GM12878 (cell line): ENCODE results near the gene HIP1. TPM values are rescaled to one million over a fixed set of nuclear protein-coding genes. Genes with fewer than 3 reads are reported as not detected.
A peak's percentile ranks its signal among the peaks of the same experiment; 100 is the strongest.
"Not testable (repeated sequence)": the region's sequence is repeated elsewhere in the genome, so short reads cannot be mapped to it uniquely, and the experiment has no call there.

ENCODE experiments used
- ATAC-seq: fragments of 200-7000 bp; cut with Tn5 transposase; 3 replicates; pipeline ENCODE4 v1.9.1; 2020; ENCODE audit warnings: mild to moderate bottlenecking, moderate library complexity
- BruUV-seq: library from RNA; stranded (reverse); fragments of 400-500 nt; replicated peaks from 2 replicates; lab custom pipeline; 2021; lab: Mats Ljungman, UMichigan
- CTCF ChIA-PET: fragments of 300-600 bp; sonication (Branson Sonifier 250); formaldehyde crosslinking; extraction: SDS; loops from one replicate; lab custom pipeline; 2021; ENCODE audit warnings: inconsistent platforms; lab: Yijun Ruan, JAX
- POLR2A ChIA-PET: fragments of 350-600 bp; formaldehyde crosslinking; extraction: SDS; loops from one replicate; lab custom pipeline; 2021; ENCODE audit warnings: inconsistent platforms; lab: Charles Lee
- RAD21 ChIA-PET: fragments of 300-600 bp; sonication (Branson Sonifier 250); formaldehyde crosslinking; loops from one replicate; lab custom pipeline; 2023; ENCODE audit warnings: antibody characterized with exemption; ENCODE audit not compliant: unreplicated experiment; lab: Charles Lee
- SMC1A ChIA-PET: fragments of 300-600 bp; sonication (Branson Sonifier 250); formaldehyde crosslinking; loops from one replicate; lab custom pipeline; 2023; ENCODE audit not compliant: unreplicated experiment, uncharacterized antibody; lab: Charles Lee
- DNase-seq: peaks from one replicate; pipeline ENCODE4 v3.0.0-alpha.2; 2011; ENCODE audit warnings: low read depth, low spot score
- FAIRE-seq: peaks from 3 replicates; lab custom pipeline; 2011; peaks lifted over from hg19 to GRCh38; lab: Jason Lieb, UNC
- H2AFZ ChIP-seq: 2 replicates; pipeline ENCODE4 v1.6.0; 2011; ENCODE audit warnings: low read depth, low read length, control low read depth; ENCODE audit not compliant: control insufficient read depth
- H3K27ac ChIP-seq: 2 replicates; pipeline ENCODE4 v1.5.1; 2011; ENCODE audit warnings: control low read depth; ENCODE audit not compliant: control insufficient read depth, insufficient read depth
- H3K27me3 ChIP-seq, 2 experiments: replicated peaks in 1 of 2; 2 replicates each; pipeline versions ENCODE4 v1.6.0 to v1.6.1; 2011; ENCODE audit warnings: low read length in 1 of 2; ENCODE audit not compliant: control insufficient read depth in 2 of 2, insufficient read depth in 2 of 2
- H3K36me3 ChIP-seq, 2 experiments: 2 replicates each; pipeline ENCODE4 v1.5.1; 2011; ENCODE audit warnings: low read length in 1 of 2; ENCODE audit not compliant: control insufficient read depth in 2 of 2, insufficient read depth in 2 of 2
- H3K4me1 ChIP-seq: 2 replicates; pipeline ENCODE4 v1.6.1; 2011; ENCODE audit warnings: mild to moderate bottlenecking, low read length, moderate library complexity, mixed read lengths; ENCODE audit not compliant: control insufficient read depth, insufficient read depth
- H3K4me2 ChIP-seq: 2 replicates; pipeline ENCODE4 v1.6.0; 2011; ENCODE audit warnings: control low read depth; ENCODE audit not compliant: control insufficient read depth, insufficient read depth
- H3K4me3 ChIP-seq: fragments of 200-600 bp; sonication (generic); 2 replicates; pipeline ENCODE4 v1.5.1; 2016
- H3K79me2 ChIP-seq: 2 replicates; pipeline ENCODE4 v1.6.0; 2011; ENCODE audit warnings: low read length; ENCODE audit not compliant: control insufficient read depth, insufficient read depth
- H3K9ac ChIP-seq: 2 replicates; pipeline ENCODE4 v1.8.0; 2011; ENCODE audit warnings: low read length, control low read depth, mixed read lengths; ENCODE audit not compliant: control insufficient read depth, insufficient read depth
- H3K9me3 ChIP-seq: replicated peaks from 3 replicates; pipeline ENCODE4 v1.5.1; 2011; ENCODE audit warnings: mild to moderate bottlenecking, low read length; ENCODE audit not compliant: control insufficient read depth, insufficient read depth
- H4K20me1 ChIP-seq: 2 replicates; pipeline ENCODE4 v1.6.0; 2011; ENCODE audit not compliant: control insufficient read depth, insufficient read depth
- BCL11A ChIP-seq: IDR thresholded peaks from 2 replicates; pipeline ENCODE4 v1.6.1; 2011; ENCODE audit warnings: low read depth, low read length
- IKZF2 ChIP-seq, 2 experiments: fragments of 450-650 bp; IDR thresholded peaks; 2 replicates each; pipeline ENCODE4 v1.6.1; 2017; ENCODE audit warnings: mild to moderate bottlenecking in 2 of 2, moderate library complexity in 2 of 2
- PKNOX1 ChIP-seq: fragments of 450-650 bp; IDR thresholded peaks from 2 replicates; pipeline ENCODE4 v1.6.1; 2016; ENCODE audit warnings: mild to moderate bottlenecking
- RAD51 ChIP-seq: fragments of 450-650 bp; IDR thresholded peaks from 2 replicates; pipeline ENCODE4 v1.6.1; 2016; ENCODE audit warnings: moderate library complexity, mild to moderate bottlenecking, inconsistent platforms
- RELB ChIP-seq: fragments of 450-650 bp; IDR thresholded peaks from 2 replicates; pipeline ENCODE4 v1.6.1; 2017; ENCODE audit warnings: low read depth, mild to moderate bottlenecking, moderate library complexity
- TARDBP ChIP-seq: IDR thresholded peaks from 2 replicates; pipeline ENCODE4 v1.6.1; 2016; ENCODE audit warnings: borderline replicate concordance
- WRNIP1 ChIP-seq: IDR thresholded peaks from 2 replicates; pipeline ENCODE4 v1.6.1; 2011; ENCODE audit warnings: low read depth, low read length, improper control_type of control experiment, borderline replicate concordance
- WGBS: methylation state at CpG from one replicate; pipeline ENCODE4 v1.1.6; 2016; ENCODE audit warnings: low lambda C conversion rate; ENCODE audit not compliant: insufficient replicate concordance, insufficient coverage; ENCODE audit errors: missing lambda C conversion rate; 5-methylcytosine and 5-hydroxymethylcytosine counted together
- in situ Hi-C: fragments of 300-500 bp; cut with MboI; formaldehyde crosslinking; loops from 9 replicates; pipeline ENCODE4 v1.14.3; 2018; ENCODE audit warnings: mixed read lengths
- intact Hi-C: fragments of 100-400 bp; cut with micrococcal nuclease; formaldehyde crosslinking; loops from one replicate; pipeline ENCODE4 v1.14.2; 2022; ENCODE audit not compliant: unreplicated experiment
- polyA plus RNA-seq, 11 experiments: library from polyadenylated mRNA; depleted of rRNA in 4 of 11; unstranded in 6 of 11; stranded (reverse) in 5 of 11; fragments of >200 nt; fragmentation: Nextera tagmentation in 4 of 11; fragmentation: Illumina TruSeq in 1 of 11; extraction: Ambion mirVana in 4 of 11; extraction: Trizol in 1 of 11; gene quantifications; 1 replicate in 1 of 11; 2 replicates in 10 of 11; pipeline versions ENCODE4 v1.2.1 to v1.2.3, GENCODE V29; 2011 to 2016; ENCODE audit warnings: inconsistent platforms in 2 of 11, missing spikeins in 2 of 11, low read depth in 1 of 11
- total RNA-seq, 4 experiments: library from RNA; depleted of rRNA in 3 of 4; stranded (reverse); fragments of >200 nt in 3 of 4; fragmentation: Illumina TruSeq in 1 of 4; extraction: Trizol in 1 of 4; gene quantifications; 2 replicates each; pipeline versions ENCODE4 v1.2.1 to v1.2.3, GENCODE V29; 2013 to 2021

HIP1 gene
- total and polyA plus RNA-seq, 10 of the 15 experiments (the other 5 are each of a cell fraction or from before 2014, with no cell fraction given): 1.2 to 9.7 (median 3.2) TPM

GRCh38 chr7:75776295-75776971, 37.7 kb upstream of the HIP1 start (continued):
- TF ChIP-seq RELB: no peak
- TF ChIP-seq BCL11A: no peak
- TF ChIP-seq WRNIP1: no peak
- peak; percentile 42 to 57 for TF ChIP-seq IKZF2 (IDR thresholded peaks at IDR 0.05)
- no peak for TF ChIP-seq TARDBP
- TF ChIP-seq RAD51: peak; percentile 12; the same call in 1 of the 2 replicates
- TF ChIP-seq, all 136 proteins: peak for 18

GRCh38 chr7:75773958-75774357, 35.2 kb upstream of the HIP1 start:
- H3K9ac ChIP-seq, H4K20me1 ChIP-seq, RAD21 ChIA-PET, H3K4me2 ChIP-seq, H3K36me3 ChIP-seq, H3K4me3 ChIP-seq, FAIRE-seq, SMC1A ChIA-PET, DNase-seq, ATAC-seq: not testable (repeated sequence)
- in situ Hi-C loops (loop anchor here (25.0 kb wide), 1 partner anchor 712 kb away; the partner anchor contains the start of gene RCC1L), intact Hi-C loops (loop anchor here (10.0 kb wide), 1 partner anchor 241 kb away; no protein-coding TSS in a partner anchor)
- WGBS: 97% methylated on average over 6 of the region's 6 CpGs
- TF ChIP-seq PKNOX1: peak; percentile 73
- TF ChIP-seq, all 136 proteins: peak for 1; not testable (repeated sequence) for 135
- H3K9me3 ChIP-seq, CTCF ChIA-PET, BruUV-seq, H3K27ac ChIP-seq, H3K4me1 ChIP-seq, H2AFZ ChIP-seq, H3K27me3 ChIP-seq, H3K79me2 ChIP-seq, POLR2A ChIA-PET: not testable (repeated sequence)
